ENCODE results near the gene SDCCAG8.
"Not testable (repeated sequence)": the region's sequence is repeated elsewhere in the genome, so short reads cannot be mapped to it uniquely, and the experiment has no call there.

SDCCAG8 gene

DNA sequence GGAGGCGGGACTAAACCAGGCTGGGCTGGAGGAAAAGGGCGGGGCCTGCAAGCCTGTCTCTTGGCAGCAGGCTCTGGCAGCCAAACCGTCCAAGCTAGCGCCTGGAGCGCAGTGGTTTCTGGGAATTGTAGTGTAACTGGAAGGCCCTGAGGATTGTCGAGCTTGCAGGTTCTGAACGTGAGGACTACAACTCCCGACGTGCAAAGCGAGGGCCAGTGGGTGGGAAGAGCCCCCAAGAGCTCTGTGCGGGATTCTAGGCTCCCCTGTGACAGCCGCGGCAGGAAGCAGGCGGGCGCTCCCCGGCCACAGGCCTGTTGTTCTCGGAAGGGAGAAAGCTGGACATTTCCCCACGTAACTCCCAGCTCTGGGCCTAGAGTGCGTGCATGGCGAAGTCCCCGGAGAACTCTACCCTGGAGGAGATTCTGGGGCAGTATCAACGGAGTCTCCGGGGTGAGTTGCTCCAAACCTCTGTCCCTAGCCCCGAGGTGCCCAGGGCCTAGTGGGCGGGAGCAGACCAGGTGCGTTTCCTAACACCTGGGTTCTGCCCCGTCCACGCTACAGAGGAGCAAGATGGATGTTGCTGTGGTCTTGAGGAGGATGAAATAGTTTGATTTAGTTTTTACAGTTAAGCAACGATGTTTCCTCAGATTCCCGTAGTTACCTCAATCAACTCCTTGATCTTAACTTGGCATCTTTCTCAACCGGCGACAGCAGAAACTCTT is at the start of gene SDCCAG8:
Gene SDCCAG8 (plus strand): TSS at position 251 of the 722 bp plus-strand sequence. CDS start 133 bp downstream, at position 384.
- peak; percentile 98 for DNase-seq

GRCh38 chr1:243211984-243212383 is 43.9 kb upstream of the SDCCAG8 start:
- not testable (repeated sequence) for DNase-seq

DNA sequence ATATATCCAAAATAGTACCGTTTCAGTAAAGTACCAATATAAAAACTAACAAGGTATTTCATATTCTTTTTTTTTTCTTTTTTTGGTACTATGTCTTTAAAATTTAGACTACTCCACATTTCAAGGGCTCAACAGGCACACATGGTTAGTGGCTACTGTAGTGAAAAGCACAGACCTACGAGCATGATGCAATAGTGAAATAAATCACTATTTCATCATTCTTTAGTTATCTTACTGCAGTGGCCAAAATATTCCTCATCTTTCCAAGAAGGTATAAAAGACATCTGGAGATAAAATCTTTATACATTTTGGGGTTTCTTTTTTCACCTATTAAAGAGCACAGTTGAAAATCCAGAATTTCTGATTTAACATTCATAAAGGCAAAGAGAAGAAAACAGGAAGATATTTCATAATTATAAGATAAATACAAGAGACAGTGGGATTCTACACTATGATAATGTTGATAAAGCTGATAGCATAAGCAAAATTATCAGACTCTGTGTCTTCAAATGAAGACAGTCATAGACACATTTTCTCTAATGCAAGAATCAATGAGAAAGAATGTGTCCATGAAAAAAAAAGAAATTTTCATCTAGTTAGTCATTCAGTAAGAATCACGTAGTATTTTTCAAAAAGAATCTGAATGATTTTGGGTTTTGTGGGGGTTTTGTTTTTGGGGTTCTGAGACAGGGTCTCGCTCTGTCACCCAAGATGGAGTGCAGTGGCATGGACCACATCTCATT is 42.6 kb upstream of the SDCCAG8 start:
- no peak for DNase-seq

DNA sequence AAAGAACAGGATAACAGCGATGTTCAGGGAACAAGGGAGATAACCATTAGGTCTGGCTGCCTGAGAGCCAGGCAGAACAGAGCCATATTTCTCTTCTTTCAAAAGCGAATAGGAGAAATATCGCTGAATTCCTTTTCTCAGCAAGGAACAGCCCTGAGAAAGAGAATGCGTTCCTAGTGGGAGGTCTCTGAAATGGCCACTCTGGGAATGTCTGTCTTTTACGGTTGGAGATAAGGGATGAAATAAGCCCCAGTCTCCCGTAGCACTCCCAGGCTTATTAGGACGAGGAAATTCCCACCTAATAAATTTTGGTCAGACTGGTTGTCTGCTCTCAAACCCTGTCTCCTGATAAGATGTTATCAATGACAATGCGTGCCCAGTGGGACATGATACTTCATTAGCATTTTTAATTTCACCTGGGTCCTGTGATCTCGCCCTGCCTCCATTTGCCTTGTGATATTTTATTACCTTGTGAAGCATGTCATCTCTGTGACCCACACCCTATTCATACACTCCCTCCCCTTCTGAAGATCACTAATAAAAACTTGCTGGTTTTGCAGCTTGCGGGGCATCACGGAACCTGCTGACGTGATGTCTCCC is 40.5 kb upstream of the SDCCAG8 start:
- not testable (repeated sequence) for DNase-seq

GRCh38 chr1:243216741-243217140 is 39.1 kb upstream of the SDCCAG8 start:
- no peak for DNase-seq

GRCh38 chr1:243217349-243217748 is 38.5 kb upstream of the SDCCAG8 start:
- no peak for DNase-seq

GRCh38 chr1:243218059-243218458 is 37.8 kb upstream of the SDCCAG8 start:
- no peak for DNase-seq

- DNase-seq, result no peak
These were observed 28.2 kb upstream of the SDCCAG8 start for GRCh38 chr1:243227622-243228021.

- DNase-seq, result no peak
These were observed 26.3 kb upstream of the SDCCAG8 start for GRCh38 chr1:243229526-243229925.

DNA sequence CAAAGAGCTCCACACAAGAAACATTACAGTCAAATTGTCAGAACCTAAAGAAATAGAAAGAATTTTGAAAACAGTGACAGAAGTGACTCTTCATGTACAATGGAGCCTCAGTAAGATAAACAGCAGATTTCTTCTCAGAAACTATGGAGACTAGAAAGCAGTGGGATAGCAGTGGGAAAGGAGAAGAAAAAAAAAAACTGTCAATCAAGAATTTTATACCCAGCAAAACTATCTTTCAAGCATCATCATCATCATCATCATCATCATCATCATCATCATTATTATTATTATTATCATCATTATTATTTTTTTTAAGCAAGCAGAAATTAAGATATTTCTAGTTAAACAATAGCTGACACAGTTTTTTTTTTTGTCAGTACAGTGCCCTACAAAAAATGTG is 24.9 kb upstream of the SDCCAG8 start:
- no peak for DNase-seq

DNA sequence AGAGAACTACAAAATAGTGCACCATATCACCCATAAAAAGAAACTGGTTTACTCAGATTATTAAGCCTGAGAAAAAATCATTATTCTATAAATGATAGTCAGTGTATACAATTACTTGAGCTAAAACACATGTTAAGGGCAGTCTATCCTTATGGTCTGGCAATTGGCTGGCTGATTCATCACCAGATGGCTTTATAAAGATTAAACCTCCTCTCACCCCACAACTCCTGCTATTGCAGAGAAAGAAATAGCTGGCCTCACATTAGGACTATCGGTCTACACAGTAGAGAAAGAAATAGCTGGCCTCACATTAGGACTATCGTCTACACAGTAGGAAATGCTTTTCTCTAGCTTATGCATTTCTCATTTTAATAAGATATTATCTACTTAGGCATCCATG is 21.9 kb upstream of the SDCCAG8 start:
- no peak for DNase-seq

GRCh38 chr1:243234978-243235647 is 20.7 kb upstream of the SDCCAG8 start:
- no peak for DNase-seq

GRCh38 chr1:243236604-243237252 is 19.1 kb upstream of the SDCCAG8 start:
- no peak for DNase-seq

- no peak for DNase-seq
These were observed 11.4 kb upstream of the SDCCAG8 start for GRCh38 chr1:243244432-243244841.

DNA sequence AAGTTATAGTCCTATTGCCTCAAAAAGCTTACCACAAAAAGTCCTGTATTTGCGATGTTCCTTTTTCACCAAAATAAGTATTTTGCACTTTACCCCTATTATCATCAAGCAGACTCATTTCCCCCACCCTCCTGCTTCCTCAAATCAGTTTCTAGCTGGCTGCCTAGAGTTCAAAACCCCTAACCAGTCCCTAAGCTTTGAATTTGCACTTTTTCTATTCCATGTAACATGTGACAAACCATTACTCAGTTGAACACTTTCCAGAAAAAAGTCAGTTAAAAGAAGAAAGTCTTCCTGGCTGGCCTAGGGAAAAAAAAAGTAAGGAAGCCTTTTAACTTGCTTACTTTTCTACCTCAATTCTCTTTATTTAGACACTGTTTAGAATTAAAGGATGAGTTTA is 8.9 kb upstream of the SDCCAG8 start:
- DNase-seq, result no peak

- no peak for DNase-seq
These were observed 7.9 kb upstream of the SDCCAG8 start for GRCh38 chr1:243247901-243248300.

DNA sequence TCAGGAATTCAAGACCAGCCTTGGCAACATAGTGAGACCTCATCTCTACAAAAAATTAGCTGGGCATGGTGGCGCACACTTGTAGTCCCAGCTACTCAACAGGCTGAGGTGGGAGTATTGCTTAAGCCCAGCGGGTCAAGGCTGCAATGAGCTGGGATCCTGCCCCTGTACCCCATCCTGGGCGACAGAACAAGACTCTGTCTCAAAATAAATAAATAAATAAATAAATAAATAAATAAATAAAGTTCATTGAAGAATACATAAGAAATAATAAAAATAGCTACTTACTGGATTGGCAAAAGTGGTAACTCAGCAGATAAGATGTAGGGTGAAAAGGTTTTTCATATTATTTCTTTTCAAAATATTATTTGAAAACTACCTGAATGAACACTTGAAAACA is 6.6 kb upstream of the SDCCAG8 start:
- DNase-seq, result no peak

DNA sequence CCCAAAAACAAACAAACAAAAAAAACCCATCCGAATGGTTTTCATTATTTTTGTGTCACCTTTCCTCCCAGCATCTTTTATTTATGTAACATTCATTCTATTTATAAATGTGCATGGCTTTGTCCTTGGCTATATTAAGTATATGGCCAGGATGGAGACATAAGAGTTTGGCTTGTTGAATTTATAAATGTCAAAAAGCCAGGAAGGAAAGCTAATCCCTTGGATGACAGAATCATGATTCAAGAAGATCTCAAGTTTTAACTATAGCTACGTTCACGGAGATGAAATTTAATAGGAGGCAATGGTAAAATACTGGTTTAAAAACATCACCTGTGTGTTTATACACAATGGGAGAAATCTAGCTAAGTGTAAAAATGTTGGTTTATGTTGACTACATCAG is 5.7 kb upstream of the SDCCAG8 start:
- DNase-seq, result no peak

- DNase-seq, result no peak
These were observed 4.3 kb upstream of the SDCCAG8 start for GRCh38 chr1:243251539-243251938.

- DNase-seq, result no peak
These were observed 2.5 kb upstream of the SDCCAG8 start for GRCh38 chr1:243253211-243253925.

GRCh38 chr1:243253926-243254232 is 2.0 kb upstream of the SDCCAG8 start:
- DNase-seq, result no peak

GRCh38 chr1:243254233-243254926 is 1.5 kb upstream of the SDCCAG8 start:
- peak; percentile 48 for DNase-seq
